HepG2 (cell line): ENCODE measurements around the gene CPNE1. TPM values are rescaled to one million over a fixed set of nuclear protein-coding genes. Genes with fewer than 3 reads are reported as not detected.

Experiments used
- ATAC-seq: fragments of 200-7000 bp; cut with Tn5 transposase; 3 replicates; pipeline ENCODE4 v1.9.1; 2020; ENCODE audit warnings: mild to moderate bottlenecking, moderate library complexity
- BruUV-seq: library from RNA; stranded (reverse); fragments of 400-500 nt; replicated peaks from 2 replicates; lab custom pipeline; 2021; lab: Mats Ljungman, UMichigan
- CTCF ChIA-PET: fragments of 300-600 bp; formaldehyde crosslinking; extraction: SDS; loops from one replicate; lab custom pipeline; 2021; ENCODE audit warnings: low total read pairs, inconsistent platforms, low intra/inter-chr PET ratio; lab: Yijun Ruan, JAX
- POLR2A ChIA-PET: fragments of 350-600 bp; sonication (Branson Sonifier 250); formaldehyde crosslinking; loops from one replicate; lab custom pipeline; 2020; ENCODE audit warnings: antibody characterized with exemption, inconsistent platforms; lab: Yijun Ruan, JAX
- DNase-seq: peaks from one replicate; pipeline ENCODE4 v3.0.0-alpha.2; 2015; ENCODE audit warnings: low spot score
- FAIRE-seq: peaks from 3 replicates; lab custom pipeline; 2011; peaks lifted over from hg19 to GRCh38; lab: Jason Lieb, UNC
- H2AFZ ChIP-seq: one replicate; pipeline ENCODE4 v1.6.1; 2011; ENCODE audit warnings: low read length, inconsistent platforms
- H3K27ac ChIP-seq: fragments of 300-600 bp; 3 replicates; pipeline ENCODE4 v1.8.0; 2011; ENCODE audit warnings: mixed run types, mild to moderate bottlenecking, mixed read lengths, low read length, inconsistent platforms; ENCODE audit not compliant: insufficient read depth; ENCODE audit errors: extremely low read length
- H3K27me3 ChIP-seq, 2 experiments: fragments of 200-600 bp in 1 of 2; 2 replicates in 1 of 2; 3 replicates in 1 of 2; pipeline versions ENCODE4 v1.6.0 to v1.8.0; 2011; ENCODE audit warnings: low read length in 2 of 2, mild to moderate bottlenecking in 2 of 2, moderate library complexity in 2 of 2, inconsistent platforms in 1 of 2; ENCODE audit not compliant: insufficient read depth in 2 of 2, control insufficient read depth in 1 of 2
- H3K36me3 ChIP-seq, 2 experiments: fragments of 200-600 bp in 1 of 2; replicated peaks in 1 of 2; 2 replicates in 1 of 2; 3 replicates in 1 of 2; pipeline versions ENCODE4 v1.5.1 to v1.8.0; 2011; ENCODE audit warnings: low read length in 2 of 2, inconsistent platforms in 1 of 2; ENCODE audit not compliant: insufficient read depth in 2 of 2, control insufficient read depth in 1 of 2
- H3K4me1 ChIP-seq: 2 replicates; pipeline ENCODE4 v1.5.1; 2012; ENCODE audit warnings: low read length, inconsistent platforms; ENCODE audit not compliant: insufficient read depth
- H3K4me2 ChIP-seq: 2 replicates; pipeline ENCODE4 v1.6.0; 2011; ENCODE audit warnings: low read depth, low read length, inconsistent platforms
- H3K4me3 ChIP-seq, 3 experiments: fragments of 200-600 bp in 1 of 3; sonication (generic), shearing (Covaris generic) in 1 of 3; replicated peaks in 1 of 3; 2 replicates each; pipeline ENCODE4 v1.5.1; 2011 to 2016; ENCODE audit warnings: low read length in 3 of 3, inconsistent platforms in 2 of 3, low read depth in 2 of 3, mild to moderate bottlenecking in 2 of 3, control low read depth in 1 of 3, mixed read lengths in 1 of 3; ENCODE audit not compliant: insufficient read depth in 1 of 3
- H3K79me2 ChIP-seq: one replicate; pipeline ENCODE4 v1.6.1; 2011; ENCODE audit warnings: low read length, inconsistent platforms; ENCODE audit not compliant: insufficient read depth
- H3K9ac ChIP-seq: 2 replicates; pipeline ENCODE4 v1.6.0; 2011; ENCODE audit warnings: mild to moderate bottlenecking, low read depth, low read length, inconsistent platforms; ENCODE audit not compliant: insufficient read depth
- H3K9me3 ChIP-seq: 2 replicates; pipeline ENCODE4 v1.5.1; 2012; ENCODE audit warnings: mild to moderate bottlenecking, low read length
- H4K20me1 ChIP-seq: 2 replicates; pipeline ENCODE4 v1.6.0; 2011; ENCODE audit warnings: inconsistent platforms, mild to moderate bottlenecking, low read length, moderate library complexity; ENCODE audit not compliant: insufficient read depth
- ASH2L ChIP-seq: fragments of 300-600, 200-600 bp; sonication (generic); IDR thresholded peaks from 2 replicates; pipeline ENCODE4 v1.7.0; 2017; ENCODE audit warnings: low read depth, mild to moderate bottlenecking, moderate library complexity, mixed read lengths, low read length; ENCODE audit not compliant: insufficient read length
- MAFF ChIP-seq: IDR thresholded peaks from 2 replicates; pipeline ENCODE4 v1.6.1; 2011; ENCODE audit warnings: low read depth, low read length, improper control_type of control experiment
- MAFK ChIP-seq, 2 experiments: IDR thresholded peaks in 1 of 2; conservative IDR thresholded peaks in 1 of 2; 2 replicates each; pipeline ENCODE4 v1.6.1; 2011; ENCODE audit warnings: improper control_type of control experiment in 2 of 2, low read length in 2 of 2
- POLR2AphosphoS2 ChIP-seq: IDR thresholded peaks from 2 replicates; pipeline ENCODE4 v1.6.1; 2011; ENCODE audit warnings: low read depth, low read length, improper control_type of control experiment
- POLR2G ChIP-seq: fragments of 200-400 bp; formaldehyde crosslinking; IDR thresholded peaks from 2 replicates; pipeline ENCODE4 v1.6.1; 2018; ENCODE audit warnings: mild to moderate bottlenecking, low read depth, low read length, moderate library complexity
- RBM22 ChIP-seq: fragments of 200-400 bp; formaldehyde crosslinking; optimal IDR thresholded peaks from 2 replicates; pipeline ENCODE3; 2017; ENCODE audit warnings: mild to moderate bottlenecking, low read length, moderate library complexity
- ZNF430 ChIP-seq: sonication (generic); formaldehyde crosslinking; IDR thresholded peaks from 2 replicates; pipeline ENCODE4 v1.9.0; 2021; ENCODE audit warnings: mild to moderate bottlenecking, missing genetic modification reagents
- ZNF720 ChIP-seq: sonication (generic); formaldehyde crosslinking; IDR thresholded peaks from 2 replicates; pipeline ENCODE4 v1.4.0; 2020; ENCODE audit warnings: missing genetic modification reagents
- WGBS: methylation state at CpG from one replicate; pipeline ENCODE4 v1.1.6; 2017; ENCODE audit warnings: low lambda C conversion rate; 5-methylcytosine and 5-hydroxymethylcytosine counted together
- in situ Hi-C: cut with HindIII; loops from 2 replicates; pipeline ENCODE4 v1.10.0; 2017; ENCODE audit warnings: low pct_unique_long_range_greater_than_20kb; ENCODE audit not compliant: extremely low pct_ligation_motif_present
- intact Hi-C: fragments of 100-400 bp; cut with micrococcal nuclease; formaldehyde crosslinking; loops from one replicate; pipeline ENCODE4 v1.10.0; 2022; ENCODE audit not compliant: unreplicated experiment
- polyA plus RNA-seq, 8 experiments: library from polyadenylated mRNA; depleted of rRNA in 3 of 8; stranded (reverse) in 7 of 8; unstranded in 1 of 8; fragments of >200 nt; fragmentation: Illumina TruSeq in 4 of 8; extraction: Trizol in 4 of 8; gene quantifications; 2 replicates each; pipeline versions ENCODE4 v1.2.1 to v1.2.3, GENCODE V29; 2011 to 2016; ENCODE audit warnings: low read depth in 4 of 8, missing spikeins in 1 of 8, mixed read lengths in 1 of 8; ENCODE audit not compliant: insufficient read depth in 1 of 8
- total RNA-seq, 5 experiments: library from RNA; depleted of rRNA; stranded (reverse); fragments of >200 nt; fragmentation: Illumina TruSeq; extraction: Trizol; gene quantifications; 2 replicates each; pipeline ENCODE4 v1.2.3, GENCODE V29; 2016; ENCODE audit warnings: low read depth in 1 of 5

CPNE1 gene
- total and polyA plus RNA-seq, 2 of the 13 experiments (the other 11 are each of a cell fraction or from before 2014, with no cell fraction given), result 408 to 431 TPM

DNA sequence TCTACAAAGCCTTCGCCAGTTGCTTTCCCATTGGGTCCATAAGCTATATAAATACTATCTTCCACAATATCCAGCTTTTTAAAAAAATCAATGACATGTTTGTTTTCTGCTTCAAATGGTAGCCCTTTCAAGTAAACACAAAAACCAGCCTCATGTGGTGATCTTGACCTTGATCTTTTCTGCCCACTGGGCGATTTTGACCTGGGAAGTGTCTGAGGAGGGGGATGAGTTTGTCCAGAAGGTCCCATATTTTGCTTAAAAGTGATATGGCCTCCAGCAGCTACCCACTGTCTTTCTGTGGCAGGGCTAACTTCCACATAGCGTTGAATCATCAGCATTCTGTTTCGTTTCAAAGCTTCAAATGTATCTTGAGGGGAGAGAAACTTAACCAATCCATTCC, 10.8 kb downstream of the CPNE1 start:
- DNase-seq, result no peak
- TF ChIP-seq RBM22 (peak; percentile 9), MAFK (conservative IDR thresholded peaks at IDR 0.05 in 1 of 2, IDR thresholded peaks at IDR 0.05 in 1 of 2; ENCODE audit: low read length in 2 of 2) (peak; percentile 62 to 66), MAFF (0 out of 2 replicates have a peak, but pooled peaks have one; percentile 34), ZNF720 (CRISPR knock-in tag) (no peak), ASH2L (peak; percentile 36), POLR2G (peak; percentile 52)
- Histone ChIP-seq H3K36me3 (peaks cover 26 to 59% of the 10 kb centered on the region in 2 experiments), H4K20me1 (peaks cover 80% of the 10 kb centered on the region), H3K9ac (no peak overlapping the region), H3K4me2 (no peak overlapping the region), H3K4me1 (peaks cover 22% of the 10 kb centered on the region), H3K4me3 (no peak overlapping the region), H3K27ac (no peak overlapping the region), H2AFZ (no peak overlapping the region), H3K27me3 (no peaks in the 10 kb centered on the region), H3K9me3 (no peaks in the 10 kb centered on the region; the same call in 1 of the 2 replicates), H3K79me2 (peaks cover 99% of the 10 kb centered on the region)
- POLR2A ChIA-PET, result interaction anchor here (0.5 to 2.8 kb wide), 4 partner anchors 10 to 197 kb away, joined by 3 to 13 read pairs (median 6); partner anchors contain the start of genes CPNE1, RBM12 and RBM39
- in situ Hi-C loops, result no loop called here
- 97% methylated on average over 4 of the region's 4 CpGs for WGBS
- no peak for FAIRE-seq
- ATAC-seq, result no peak
- CTCF ChIA-PET, result no interaction called here
- BruUV-seq, result TSS peak; percentile 10
- intact Hi-C loops, result no loop called here

DNA sequence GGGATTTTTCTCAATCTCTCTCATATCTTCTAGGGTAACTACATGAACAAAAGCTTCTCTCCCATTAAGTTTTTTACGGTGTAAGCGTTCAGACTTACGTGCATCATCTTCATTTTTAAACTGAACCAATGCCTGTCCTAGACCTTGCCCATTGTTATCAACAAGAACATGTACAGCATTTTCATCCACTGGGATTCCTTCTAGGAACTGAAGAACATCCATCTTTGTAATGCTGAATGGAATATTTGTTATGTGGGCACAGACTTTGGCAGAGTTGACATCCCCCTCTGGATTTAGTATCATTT, 11.3 kb downstream of the CPNE1 start:
- H2AFZ ChIP-seq, result no peak overlapping the region
- no peak overlapping the region for H3K9ac ChIP-seq
- ChIA-PET CTCF (no interaction called here), POLR2A (interaction anchor here (0.9 to 2.8 kb wide), 3 partner anchors 11 to 89 kb away, joined by 5 to 13 read pairs (median 6); partner anchors contain the start of genes CPNE1, RBM12 and RBM39)
- FAIRE-seq (no peak), ATAC-seq (no peak), DNase-seq (no peak)
- WGBS, result 99% methylated on average over 3 of the region's 3 CpGs
- H3K9me3 ChIP-seq, result peaks cover 3% of the 10 kb centered on the region; the same call in 1 of the 2 replicates
- TF ChIP-seq ZNF430 (CRISPR knock-in tag), result no peak
- TF ChIP-seq POLR2AphosphoS2, result peak; percentile 66; the same call in 1 of the 2 replicates
- peaks cover 16% of the 10 kb centered on the region for H3K4me1 ChIP-seq
- no TSS peak for BruUV-seq
- H3K36me3 ChIP-seq, result peaks cover 26 to 59% of the 10 kb centered on the region in 2 experiments
- peaks cover 99% of the 10 kb centered on the region for H3K79me2 ChIP-seq
- no peak overlapping the region for H3K27ac ChIP-seq
- peaks cover 81% of the 10 kb centered on the region for H4K20me1 ChIP-seq
- no peaks in the 10 kb centered on the region for H3K27me3 ChIP-seq
- in situ Hi-C loops, result no loop called here
- H3K4me2 ChIP-seq, result no peak overlapping the region
- intact Hi-C loops, result no loop called here
- H3K4me3 ChIP-seq, result no peak overlapping the region
